GM12872 (cell line): ENCODE measurements around the gene EFNA3.

Source experiments
- TF ChIP-seq, protein P1 (sequence below): IDR thresholded peaks from 3 replicates; pipeline ENCODE4 v1.5.1; 2011; ENCODE audit warnings: low read depth, mild to moderate bottlenecking, low read length, moderate library complexity; ENCODE audit not compliant: insufficient read depth

The EFNA3 gene

DNA sequence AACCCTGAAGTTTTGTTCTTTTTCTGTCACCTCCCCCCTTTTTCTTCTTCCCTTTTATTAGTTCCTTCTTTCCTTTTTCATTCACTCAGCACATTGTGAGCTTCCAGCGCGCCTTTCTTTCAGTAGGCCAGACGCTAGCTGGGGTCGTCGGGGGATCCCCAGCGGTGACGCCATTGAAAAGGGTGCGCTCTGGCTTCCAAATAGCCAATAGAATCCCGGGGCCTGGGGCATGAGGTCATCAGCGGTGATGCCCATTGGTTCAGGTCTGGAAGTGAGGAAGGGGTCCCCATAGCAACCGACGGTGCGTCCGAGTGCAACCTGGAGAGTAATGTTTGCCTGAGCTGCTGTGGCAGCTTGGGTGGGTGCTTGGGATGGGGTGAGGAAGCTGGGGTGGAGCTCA is 6.9 kb upstream of the EFNA3 start:
- TF ChIP-seq, protein P1, sequence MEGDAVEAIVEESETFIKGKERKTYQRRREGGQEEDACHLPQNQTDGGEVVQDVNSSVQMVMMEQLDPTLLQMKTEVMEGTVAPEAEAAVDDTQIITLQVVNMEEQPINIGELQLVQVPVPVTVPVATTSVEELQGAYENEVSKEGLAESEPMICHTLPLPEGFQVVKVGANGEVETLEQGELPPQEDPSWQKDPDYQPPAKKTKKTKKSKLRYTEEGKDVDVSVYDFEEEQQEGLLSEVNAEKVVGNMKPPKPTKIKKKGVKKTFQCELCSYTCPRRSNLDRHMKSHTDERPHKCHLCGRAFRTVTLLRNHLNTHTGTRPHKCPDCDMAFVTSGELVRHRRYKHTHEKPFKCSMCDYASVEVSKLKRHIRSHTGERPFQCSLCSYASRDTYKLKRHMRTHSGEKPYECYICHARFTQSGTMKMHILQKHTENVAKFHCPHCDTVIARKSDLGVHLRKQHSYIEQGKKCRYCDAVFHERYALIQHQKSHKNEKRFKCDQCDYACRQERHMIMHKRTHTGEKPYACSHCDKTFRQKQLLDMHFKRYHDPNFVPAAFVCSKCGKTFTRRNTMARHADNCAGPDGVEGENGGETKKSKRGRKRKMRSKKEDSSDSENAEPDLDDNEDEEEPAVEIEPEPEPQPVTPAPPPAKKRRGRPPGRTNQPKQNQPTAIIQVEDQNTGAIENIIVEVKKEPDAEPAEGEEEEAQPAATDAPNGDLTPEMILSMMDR = no peak

DNA sequence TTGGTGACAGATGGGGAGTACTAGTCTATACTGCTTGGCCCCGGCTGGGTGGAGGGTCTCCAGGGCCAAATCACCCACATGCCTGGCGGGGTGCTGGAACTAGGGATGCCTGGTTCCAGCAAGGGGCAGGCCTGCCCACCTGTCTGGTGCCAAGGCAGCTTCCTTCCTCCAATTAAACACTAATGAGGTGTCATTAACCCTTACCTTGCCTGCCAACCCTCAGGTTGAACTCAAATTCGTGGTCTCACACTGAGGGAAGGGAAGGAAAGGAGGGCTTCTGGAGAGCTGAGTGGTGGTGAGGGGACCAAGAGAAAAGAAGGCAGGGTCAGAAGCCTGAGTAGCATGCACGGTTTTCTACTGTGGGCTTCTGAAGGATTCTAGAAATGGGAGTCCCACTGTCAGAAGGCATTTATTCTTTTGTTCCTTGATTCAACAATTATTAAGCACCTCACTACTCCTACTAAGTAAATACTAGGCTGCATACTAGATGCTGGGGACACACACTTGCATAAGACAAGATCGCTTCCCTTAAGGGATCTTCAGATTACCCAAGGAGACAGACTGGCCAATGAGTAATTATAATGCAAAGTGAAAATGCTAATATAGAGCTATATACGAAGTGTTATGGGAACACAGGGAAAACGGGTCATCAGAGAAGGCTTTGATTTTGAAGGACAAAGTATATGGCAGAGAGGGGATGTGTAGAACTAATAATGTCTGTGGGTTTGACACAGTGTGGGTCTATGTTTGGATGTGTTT is 5.9 kb upstream of the EFNA3 start:
- TF ChIP-seq, protein P1 = no peak

DNA sequence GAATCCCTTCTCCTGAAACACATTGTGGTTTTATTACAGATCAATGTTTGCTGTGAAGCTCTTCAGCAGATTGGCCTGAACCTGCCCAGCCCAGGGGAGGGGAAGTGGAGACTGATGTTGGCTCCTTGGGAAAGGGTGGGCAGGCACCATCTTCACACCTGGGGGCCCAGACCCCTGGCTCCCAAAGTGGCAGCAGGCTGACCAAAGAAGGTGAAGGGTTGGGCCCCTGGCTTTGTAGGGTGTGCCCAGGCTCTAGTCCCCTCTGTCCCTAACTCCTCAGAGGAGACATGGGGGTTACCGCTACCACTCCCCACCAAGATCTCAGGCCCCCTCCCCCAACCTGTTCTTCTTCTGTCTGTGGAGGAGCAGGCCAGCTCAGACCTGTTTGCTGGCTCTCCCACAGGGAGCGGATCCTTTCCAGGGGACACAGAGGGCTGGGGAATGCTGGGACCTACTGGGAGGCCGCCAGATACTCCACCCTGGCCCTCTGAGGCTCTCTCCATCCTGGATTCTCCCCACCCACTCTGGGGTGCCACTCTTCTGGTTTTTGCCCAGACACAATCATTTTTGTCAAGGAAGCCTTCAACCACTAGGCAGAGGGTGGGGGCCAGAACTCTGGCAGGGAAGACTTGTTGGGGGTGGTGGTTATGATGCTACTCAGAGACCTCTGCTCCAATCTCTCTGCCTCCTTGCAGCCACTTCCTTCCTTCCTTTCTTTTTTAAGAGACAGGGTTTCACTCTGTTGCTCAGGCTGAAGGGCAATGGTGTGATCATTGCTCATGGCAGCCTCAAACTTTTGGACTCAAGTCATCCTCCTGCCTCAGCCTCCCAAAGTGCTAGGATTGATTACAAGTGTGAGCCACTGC is 5.0 kb upstream of the EFNA3 start:
- TF ChIP-seq, protein P1 = no peak

DNA sequence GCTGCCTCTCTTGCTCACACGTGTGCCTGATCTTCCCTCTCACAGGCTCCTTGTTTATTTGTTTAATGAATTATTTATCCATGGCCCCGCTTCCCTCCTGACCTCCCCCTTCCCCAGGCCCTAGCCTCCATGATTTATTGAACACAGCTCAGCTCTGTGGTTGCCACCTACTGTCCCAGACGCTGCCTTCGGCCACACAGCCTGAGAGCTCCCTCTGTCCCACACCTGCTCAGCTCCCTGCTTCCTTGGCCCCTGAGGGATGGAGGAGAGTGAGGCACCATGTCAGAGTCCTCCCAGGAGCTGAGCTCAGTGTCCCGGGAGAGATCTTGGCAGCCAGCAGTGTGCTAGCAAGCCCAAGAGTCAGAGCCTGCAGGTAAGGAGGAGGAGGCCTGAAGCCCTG is 3.1 kb upstream of the EFNA3 start:
- TF ChIP-seq, protein P1 = no peak

DNA sequence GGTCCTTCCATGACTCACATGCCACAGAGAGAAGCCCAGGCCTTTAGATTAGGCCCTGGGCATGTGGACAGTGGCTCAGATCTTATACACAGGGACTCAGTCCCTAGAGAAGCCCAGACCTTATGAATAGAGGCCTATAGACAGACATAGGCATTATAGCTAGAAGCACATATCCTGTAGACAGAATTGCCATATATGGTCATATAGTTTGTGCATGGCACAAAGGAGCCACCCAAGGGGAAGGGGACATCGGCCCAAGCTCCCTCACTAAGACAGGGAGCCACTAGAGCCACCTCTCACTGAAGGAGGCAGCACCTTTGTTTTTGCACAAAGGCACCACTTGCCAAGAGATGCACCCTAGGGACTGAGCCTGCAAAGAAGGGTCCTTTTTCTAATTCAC is 2.3 kb upstream of the EFNA3 start:
- TF ChIP-seq, protein P1 = no peak

DNA sequence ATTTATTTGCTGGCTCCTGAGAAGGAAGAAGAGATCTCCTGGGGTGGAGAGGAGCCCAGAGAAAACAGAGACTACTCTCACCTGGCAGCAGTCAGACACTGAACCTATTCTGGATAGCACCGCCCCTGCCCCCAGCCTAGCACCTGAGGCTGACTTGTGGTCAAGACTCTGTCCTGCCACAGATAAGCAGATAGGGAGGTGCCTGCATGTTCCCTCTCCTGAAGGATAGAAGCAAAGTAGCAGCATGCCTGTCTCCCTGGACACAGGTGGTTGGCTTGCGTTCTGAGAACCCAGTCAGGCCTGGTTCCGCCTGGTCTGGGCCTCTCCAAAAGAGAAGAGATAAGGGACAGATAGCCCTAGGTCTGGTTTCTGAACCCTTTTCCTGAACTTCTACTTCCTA is 1.3 kb upstream of the EFNA3 start:
- TF ChIP-seq, protein P1 = no peak

DNA sequence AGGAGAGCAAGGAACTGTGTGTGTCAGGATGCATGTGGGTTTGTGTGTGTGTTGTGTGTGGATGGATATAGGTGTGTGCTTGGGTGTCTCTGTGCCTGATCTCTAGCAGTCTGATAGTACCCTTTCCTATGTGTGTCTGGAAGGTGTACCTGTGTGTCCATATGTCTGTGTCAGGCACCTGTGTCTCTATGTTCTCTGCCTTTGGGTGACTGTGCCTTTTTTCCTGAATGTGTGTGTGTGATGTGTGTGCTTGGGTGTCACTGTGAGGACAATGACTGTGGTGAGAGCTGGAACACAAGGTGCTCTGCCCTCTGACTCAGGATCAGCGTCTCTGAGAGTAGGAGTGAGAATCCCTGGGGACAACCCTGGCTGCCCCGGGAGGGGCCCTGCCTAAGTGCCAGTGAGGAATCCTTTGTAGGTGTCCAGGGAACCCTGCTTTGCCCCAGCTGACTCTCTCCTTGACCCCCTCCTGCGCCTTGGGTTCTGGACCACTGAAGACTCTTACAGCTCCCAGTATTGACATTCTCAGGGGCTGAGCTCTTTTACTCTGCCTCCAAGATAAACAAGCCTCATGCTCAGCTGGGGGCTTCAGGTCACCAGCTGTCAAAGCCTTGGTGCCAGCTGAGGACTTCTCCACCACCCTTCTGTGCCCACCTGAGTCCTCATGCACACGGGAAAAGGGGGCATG is 735 bp upstream of the EFNA3 start:
- TF ChIP-seq, protein P1 = no peak
